Naive thymus-derived CD4-positive, alpha-beta T cell (primary cell): ENCODE measurements around the gene CRISP2. TPM values are rescaled to one million over a fixed set of nuclear protein-coding genes. Genes with fewer than 3 reads are reported as not detected.
A peak's percentile ranks its signal among the peaks of the same experiment; 100 is the strongest.
"Not testable (repeated sequence)": the region's sequence is repeated elsewhere in the genome, so short reads cannot be mapped to it uniquely, and the experiment has no call there.

Experiments
- ATAC-seq: fragments of 150-1000 bp; cut with Tn5 transposase; 2 replicates; pipeline ENCODE4 v1.10.0; 2021; ENCODE audit warnings: mild to moderate bottlenecking, moderate library complexity
- CTCF ChIA-PET: fragments of 350-600 bp; sonication (Branson Sonifier 250); formaldehyde crosslinking; loops from one replicate; lab custom pipeline; 2021; ENCODE audit warnings: antibody characterized with exemption; lab: Charles Lee
- POLR2A ChIA-PET: fragments of 350-600 bp; sonication (Branson Sonifier 250); formaldehyde crosslinking; loops from one replicate; lab custom pipeline; 2021; ENCODE audit warnings: antibody characterized with exemption, inconsistent platforms; lab: Charles Lee
- DNase-seq, 9 donors: peaks; one replicate each; pipeline versions ENCODE4 v3.0.0 to v3.0.0-alpha.2; 2020 to 2022; ENCODE audit warnings: mixed read lengths in 1 of 9
- H3K27ac ChIP-seq: one replicate; pipeline ENCODE4 v1.7.0; 2013; ENCODE audit warnings: mild to moderate bottlenecking, low read depth, low read length, moderate library complexity
- H3K27me3 ChIP-seq, 2 donors: one replicate each; pipeline ENCODE4 v1.7.0; 2013; ENCODE audit warnings: low read length in 2 of 2, mild to moderate bottlenecking in 2 of 2, moderate library complexity in 2 of 2; ENCODE audit not compliant: control insufficient read depth in 2 of 2, insufficient read depth in 2 of 2
- H3K36me3 ChIP-seq, 3 experiments: 1 replicate in 2 of 3; 2 replicates in 1 of 3; pipeline ENCODE4 v1.7.0; 2013; ENCODE audit warnings: low read length in 3 of 3, mild to moderate bottlenecking in 3 of 3, moderate library complexity in 1 of 3; ENCODE audit not compliant: insufficient read depth in 3 of 3, control insufficient read depth in 2 of 3
- H3K4me1 ChIP-seq, 2 donors: one replicate each; pipeline ENCODE4 v1.7.0; 2013; ENCODE audit warnings: low read length in 2 of 2, mild to moderate bottlenecking in 2 of 2, moderate library complexity in 1 of 2; ENCODE audit not compliant: control insufficient read depth in 2 of 2, insufficient read depth in 2 of 2
- H3K4me3 ChIP-seq: 2 replicates; pipeline ENCODE4 v1.7.0; 2013; ENCODE audit warnings: mild to moderate bottlenecking, low read length
- H3K9me3 ChIP-seq, 3 experiments: 1 replicate in 2 of 3; 2 replicates in 1 of 3; pipeline ENCODE4 v1.7.0; 2013; ENCODE audit warnings: low read length in 3 of 3; ENCODE audit not compliant: control insufficient read depth in 2 of 3
- H3K27ac Mint-ChIP-seq, 9 donors: one replicate each; pipeline ENCODE4 v1.8.0; 2020 to 2022; ENCODE audit warnings: mixed read lengths in 9 of 9, mild to moderate bottlenecking in 8 of 9, moderate library complexity in 5 of 9, inconsistent platforms in 2 of 9
- H3K27me3 Mint-ChIP-seq, 5 donors: one replicate each; pipeline ENCODE4 v1.8.0; 2021 to 2022; ENCODE audit warnings: mixed read lengths in 5 of 5, mild to moderate bottlenecking in 1 of 5
- H3K36me3 Mint-ChIP-seq, 5 donors: one replicate each; pipeline ENCODE4 v1.8.0; 2020 to 2022; ENCODE audit warnings: mixed read lengths in 5 of 5, mild to moderate bottlenecking in 3 of 5, inconsistent platforms in 1 of 5
- H3K4me1 Mint-ChIP-seq, 7 donors: one replicate each; pipeline ENCODE4 v1.8.0; 2020 to 2022; ENCODE audit warnings: mixed read lengths in 7 of 7, mild to moderate bottlenecking in 3 of 7, inconsistent platforms in 1 of 7
- H3K4me3 Mint-ChIP-seq, 10 donors: one replicate each; pipeline ENCODE4 v1.8.0; 2020 to 2022; ENCODE audit warnings: mild to moderate bottlenecking in 10 of 10, mixed read lengths in 10 of 10, moderate library complexity in 6 of 10, inconsistent platforms in 2 of 10
- H3K9me3 Mint-ChIP-seq, 11 donors: one replicate each; pipeline ENCODE4 v1.8.0; 2020 to 2022; ENCODE audit warnings: mixed read lengths in 11 of 11, mild to moderate bottlenecking in 4 of 11, inconsistent platforms in 1 of 11, moderate library complexity in 1 of 11
- intact Hi-C, 2 donors: fragments of 100-400 bp; cut with micrococcal nuclease; formaldehyde crosslinking; loops; one replicate each; pipeline ENCODE4 v1.15.1; 2023
- polyA plus RNA-seq, 2 donors: library from polyadenylated mRNA; unstranded; fragments of 300-500 nt; fragmentation: Illumina TruSeq; gene quantifications; one replicate each; pipeline ENCODE4 v1.2.3, GENCODE V29; 2021
- total RNA-seq, 6 experiments: library from RNA in 5 of 6; stranded (reverse) in 5 of 6; gene quantifications; 1 replicate in 5 of 6; 2 replicates in 1 of 6; pipeline ENCODE4 v1.2.3 and lab custom pipeline; 2021 to 2026

The CRISP2 gene
- total and polyA plus RNA-seq, 7 experiments from 2014 or later, result not detected

DNA sequence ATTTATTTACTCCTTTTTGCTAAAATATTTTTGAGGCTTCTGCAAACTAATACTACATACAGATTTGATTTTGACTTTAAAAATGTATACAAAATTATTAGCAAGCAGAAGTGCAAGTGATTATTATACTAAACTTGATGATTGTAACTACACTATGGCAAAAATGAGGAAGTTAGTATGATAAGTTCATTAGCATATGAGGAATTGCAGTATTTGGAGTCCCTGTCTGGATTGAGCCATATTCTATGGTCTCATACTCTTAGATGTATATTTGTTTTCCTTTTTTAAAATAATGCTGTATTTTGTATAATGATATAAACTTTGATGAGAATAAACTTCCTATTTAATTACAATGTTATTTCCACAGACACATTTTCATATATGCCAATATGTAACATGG lies 16.9 kb upstream of the CRISP2 start:
- Histone ChIP-seq H3K27ac (no peak overlapping the region), H3K36me3 (no peaks in the 10 kb centered on the region), H3K4me3 (no peak overlapping the region), H3K9me3 (no peaks in the 10 kb centered on the region), H3K27me3 (no peaks in the 10 kb centered on the region), H3K4me1 (no peaks in the 10 kb centered on the region)
- Mint-ChIP-seq H3K4me3 (no peak overlapping the region), H3K36me3 (no peaks in the 10 kb centered on the region), H3K4me1 (no peaks in the 10 kb centered on the region), H3K9me3 (peaks cover 0 to 9% (median 3%) of the 10 kb centered on the region in 11 donors), H3K27me3 (no peaks in the 10 kb centered on the region), H3K27ac (no peak overlapping the region)
- DNase-seq, result no peak
- CTCF ChIA-PET, result interaction anchor here (0.6 kb wide), 1 partner anchor 102 kb away, joined by 4 read pairs; no protein-coding TSS in a partner anchor
- no peak for ATAC-seq
- intact Hi-C loops, result no loop called here
- POLR2A ChIA-PET, result no interaction called here

GRCh38 chr6:49723917-49724316 lies 10.6 kb upstream of the CRISP2 start:
- H3K36me3 Mint-ChIP-seq, POLR2A ChIA-PET, H3K9me3 ChIP-seq, H3K27me3 ChIP-seq, CTCF ChIA-PET, H3K4me3 Mint-ChIP-seq, H3K27ac Mint-ChIP-seq, H3K27ac ChIP-seq, H3K4me3 ChIP-seq, intact Hi-C loops, DNase-seq, H3K4me1 ChIP-seq, H3K36me3 ChIP-seq, ATAC-seq, H3K27me3 Mint-ChIP-seq, H3K4me1 Mint-ChIP-seq: not testable (repeated sequence)
- peaks cover 0 to 22% (median 7%) of the 10 kb centered on the region in 11 donors for H3K9me3 Mint-ChIP-seq

- Mint-ChIP-seq H3K4me1 (no peaks in the 10 kb centered on the region), H3K4me3 (no peak overlapping the region), H3K36me3 (peaks cover 0 to 6% (median 0%) of the 10 kb centered on the region in 5 donors), H3K9me3 (peaks cover 0 to 22% (median 5%) of the 10 kb centered on the region in 11 donors), H3K27ac (no peak overlapping the region), H3K27me3 (no peaks in the 10 kb centered on the region)
- Histone ChIP-seq H3K36me3 (no peaks in the 10 kb centered on the region), H3K9me3 (no peaks in the 10 kb centered on the region), H3K27ac (no peak overlapping the region), H3K27me3 (no peaks in the 10 kb centered on the region), H3K4me1 (no peaks in the 10 kb centered on the region), H3K4me3 (no peak overlapping the region)
- ChIA-PET CTCF (no interaction called here), POLR2A (no interaction called here)
- DNase-seq (no peak), ATAC-seq (no peak)
- intact Hi-C loops, result no loop called here
These were observed 8.0 kb upstream of the CRISP2 start for GRCh38 chr6:49721297-49721696.

- intact Hi-C loops, result no loop called here
- Mint-ChIP-seq H3K4me3 (no peak overlapping the region), H3K27me3 (no peaks in the 10 kb centered on the region), H3K27ac (peak overlapping the region in 1 of 9 donors; percentile 25), H3K36me3 (peaks cover 0 to 6% (median 0%) of the 10 kb centered on the region in 5 donors), H3K4me1 (no peaks in the 10 kb centered on the region), H3K9me3 (peaks cover 0 to 17% (median 4%) of the 10 kb centered on the region in 11 donors)
- ChIA-PET CTCF (no interaction called here), POLR2A (no interaction called here)
- ATAC-seq, result no peak
- Histone ChIP-seq H3K27ac (no peak overlapping the region), H3K27me3 (no peaks in the 10 kb centered on the region), H3K9me3 (no peaks in the 10 kb centered on the region), H3K36me3 (no peaks in the 10 kb centered on the region), H3K4me3 (no peak overlapping the region), H3K4me1 (no peaks in the 10 kb centered on the region)
- no peak for DNase-seq
These were observed 7.0 kb upstream of the CRISP2 start for GRCh38 chr6:49720372-49720771.

- Histone ChIP-seq H3K4me3 (no peak overlapping the region), H3K27me3 (no peaks in the 10 kb centered on the region), H3K36me3 (no peaks in the 10 kb centered on the region), H3K4me1 (no peaks in the 10 kb centered on the region), H3K27ac (no peak overlapping the region), H3K9me3 (peaks cover 0 to 7% (median 0%) of the 10 kb centered on the region in 3 experiments)
- no peak overlapping the region for H3K4me3 Mint-ChIP-seq
- no peaks in the 10 kb centered on the region for H3K36me3 Mint-ChIP-seq
- H3K27me3 Mint-ChIP-seq, result no peaks in the 10 kb centered on the region
- CTCF ChIA-PET, result no interaction called here
- DNase-seq (no peak), ATAC-seq (no peak)
- no peaks in the 10 kb centered on the region for H3K4me1 Mint-ChIP-seq
- POLR2A ChIA-PET, result no interaction called here
- H3K9me3 Mint-ChIP-seq, result peaks cover 0 to 16% (median 9%) of the 10 kb centered on the region in 11 donors
- intact Hi-C loops, result no loop called here
- H3K27ac Mint-ChIP-seq, result no peak overlapping the region
These were observed 14.9 kb downstream of the CRISP2 start for GRCh38 chr6:49698478-49698877.

DNA sequence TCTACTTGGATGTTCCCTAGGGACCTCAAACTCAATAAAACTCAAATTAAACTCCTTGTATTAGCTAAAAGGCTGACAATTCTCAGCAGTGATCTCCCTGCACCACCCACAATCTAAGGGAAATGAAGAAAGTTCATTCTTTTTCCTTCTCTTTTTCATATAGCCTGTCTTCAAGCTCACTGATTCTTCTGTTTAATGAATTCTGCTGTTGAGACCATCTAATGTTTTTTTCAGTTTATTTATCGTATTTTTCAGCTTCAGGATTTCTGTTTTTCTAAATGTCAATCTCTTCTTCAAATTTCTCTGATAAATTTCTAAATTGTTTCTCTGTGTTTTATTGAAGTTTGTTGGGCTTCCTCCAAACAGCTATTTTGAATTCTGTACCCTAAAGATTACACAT lies 19.8 kb downstream of the CRISP2 start:
- no peaks in the 10 kb centered on the region for H3K4me1 Mint-ChIP-seq
- Histone ChIP-seq H3K4me3 (no peak overlapping the region), H3K36me3 (no peaks in the 10 kb centered on the region), H3K4me1 (no peaks in the 10 kb centered on the region), H3K9me3 (peaks cover 0 to 10% (median 0%) of the 10 kb centered on the region in 3 experiments), H3K27me3 (peaks cover 0 to 3% of the 10 kb centered on the region in 2 donors), H3K27ac (no peak overlapping the region)
- ChIA-PET CTCF (no interaction called here), POLR2A (no interaction called here)
- no peak for DNase-seq
- ATAC-seq, result no peak
- no peak overlapping the region for H3K27ac Mint-ChIP-seq
- H3K9me3 Mint-ChIP-seq, result peaks cover 0 to 30% (median 12%) of the 10 kb centered on the region in 11 donors
- no peaks in the 10 kb centered on the region for H3K27me3 Mint-ChIP-seq
- intact Hi-C loops, result no loop called here
- H3K36me3 Mint-ChIP-seq, result no peaks in the 10 kb centered on the region
- H3K4me3 Mint-ChIP-seq, result no peak overlapping the region

DNA sequence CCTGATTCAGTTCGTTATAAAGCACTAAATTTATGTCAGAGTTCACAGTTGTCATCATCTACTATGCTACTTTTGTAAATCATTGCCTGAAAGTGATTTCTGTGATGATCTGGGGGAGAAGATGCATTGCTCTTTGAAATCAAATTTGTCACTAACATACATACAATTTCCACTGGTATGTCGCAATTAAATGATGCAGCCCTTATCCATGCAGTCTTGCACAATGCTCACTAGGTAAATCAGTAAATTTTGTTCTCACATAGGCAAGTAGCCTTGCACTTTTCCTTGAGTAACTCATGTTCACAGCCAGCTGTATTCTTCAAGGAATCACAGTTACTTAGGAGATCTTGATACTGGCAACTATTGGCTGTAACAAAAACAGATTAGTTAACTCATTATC lies 20.8 kb downstream of the CRISP2 start:
- ChIA-PET POLR2A (no interaction called here), CTCF (no interaction called here)
- H3K4me3 Mint-ChIP-seq, result no peak overlapping the region
- no peaks in the 10 kb centered on the region for H3K36me3 ChIP-seq
- intact Hi-C loops, result no loop called here
- no peak overlapping the region for H3K27ac ChIP-seq
- DNase-seq, result no peak
- no peaks in the 10 kb centered on the region for H3K4me1 Mint-ChIP-seq
- H3K4me3 ChIP-seq, result no peak overlapping the region
- no peak overlapping the region for H3K27ac Mint-ChIP-seq
- no peaks in the 10 kb centered on the region for H3K27me3 Mint-ChIP-seq
- H3K27me3 ChIP-seq, result peaks cover 0 to 3% of the 10 kb centered on the region in 2 donors
- no peaks in the 10 kb centered on the region for H3K36me3 Mint-ChIP-seq
- no peaks in the 10 kb centered on the region for H3K4me1 ChIP-seq
- H3K9me3 Mint-ChIP-seq, result peaks cover 0 to 30% (median 12%) of the 10 kb centered on the region in 11 donors
- peaks cover 0 to 10% (median 0%) of the 10 kb centered on the region in 3 experiments for H3K9me3 ChIP-seq
- ATAC-seq, result no peak
